H1 (cell line): ENCODE results near the gene GAST. TPM values are rescaled to one million over a fixed set of nuclear protein-coding genes. Genes with fewer than 3 reads are reported as not detected.

Experiments
- CTCF ChIA-PET: fragments of 300-600 bp; sonication (Branson Sonifier 250); formaldehyde crosslinking; loops from one replicate; lab custom pipeline; 2021; ENCODE audit not compliant: partially characterized antibody; lab: Charles Lee
- POLR2A ChIA-PET: fragments of 300-600 bp; sonication (Branson Sonifier 250); formaldehyde crosslinking; loops from one replicate; lab custom pipeline; 2021; ENCODE audit warnings: inconsistent platforms; ENCODE audit not compliant: partially characterized antibody; lab: Charles Lee
- DNase-seq, 2 experiments: peaks; one replicate each; pipeline versions ENCODE4 v3.0.0 to v3.0.0-alpha.2; 2010 to 2022; ENCODE audit warnings: low spot score in 2 of 2, low read depth in 1 of 2, mixed read lengths in 1 of 2
- FAIRE-seq: peaks from 2 replicates; lab custom pipeline; 2011; peaks lifted over from hg19 to GRCh38; lab: Jason Lieb, UNC
- H2AFZ ChIP-seq: 2 replicates; pipeline ENCODE4 v1.8.1; 2012; ENCODE audit warnings: low read length, inconsistent platforms
- H2AK5ac ChIP-seq: 2 replicates; pipeline ENCODE4 v1.6.1; 2013; ENCODE audit warnings: low read depth, low read length
- H2BK120ac ChIP-seq: replicated peaks from 2 replicates; pipeline ENCODE3; 2013; ENCODE audit warnings: low read depth, low read length, inconsistent platforms
- H2BK12ac ChIP-seq: 2 replicates; pipeline ENCODE4 v1.6.1; 2013; ENCODE audit warnings: low read depth, low read length
- H2BK15ac ChIP-seq: 2 replicates; pipeline ENCODE4 v1.6.1; 2013; ENCODE audit warnings: low read length
- H2BK20ac ChIP-seq: 2 replicates; pipeline ENCODE4 v1.6.1; 2013; ENCODE audit warnings: low read length
- H2BK5ac ChIP-seq: 2 replicates; pipeline ENCODE4 v1.6.1; 2013; ENCODE audit warnings: low read depth, low read length
- H3K14ac ChIP-seq: 2 replicates; pipeline ENCODE4 v1.6.1; 2013; ENCODE audit warnings: inconsistent platforms; ENCODE audit not compliant: insufficient read length
- H3K18ac ChIP-seq: 2 replicates; pipeline ENCODE4 v1.6.1; 2013; ENCODE audit warnings: low read length; ENCODE audit errors: extremely low read depth
- H3K23ac ChIP-seq: 2 replicates; pipeline ENCODE4 v1.6.1; 2013; ENCODE audit warnings: inconsistent platforms; ENCODE audit not compliant: insufficient read length
- H3K23me2 ChIP-seq: 2 replicates; pipeline ENCODE4 v1.6.1; 2013; ENCODE audit warnings: low read depth, low read length
- H3K27ac ChIP-seq: 2 replicates; pipeline ENCODE4 v1.6.1; 2011; ENCODE audit warnings: low read depth, low read length, inconsistent platforms
- H3K27me3 ChIP-seq, 4 experiments: replicated peaks in 1 of 4; 1 replicate in 1 of 4; 2 replicates in 3 of 4; pipeline versions ENCODE4 v1.6.1 to v1.8.1; 2011 to 2013; ENCODE audit warnings: low read length in 3 of 4, mild to moderate bottlenecking in 3 of 4, inconsistent platforms in 2 of 4, mixed read lengths in 2 of 4, moderate library complexity in 1 of 4; ENCODE audit not compliant: control insufficient read depth in 3 of 4, insufficient read depth in 3 of 4; ENCODE audit errors: extremely low read depth in 1 of 4
- H3K36me3 ChIP-seq, 4 experiments: 2 replicates each; pipeline versions ENCODE4 v1.6.1 to v1.8.1; 2011 to 2013; ENCODE audit warnings: mild to moderate bottlenecking in 4 of 4, low read length in 3 of 4, moderate library complexity in 2 of 4, control low read depth in 1 of 4, inconsistent platforms in 1 of 4; ENCODE audit not compliant: insufficient read depth in 4 of 4, control insufficient read depth in 2 of 4
- H3K4ac ChIP-seq: replicated peaks from 2 replicates; pipeline ENCODE3; 2013; ENCODE audit warnings: low read length, low read depth, mixed read lengths, inconsistent platforms; ENCODE audit not compliant: insufficient read length
- H3K4me1 ChIP-seq, 4 experiments: replicated peaks in 1 of 4; 1 replicate in 1 of 4; 2 replicates in 3 of 4; pipeline versions ENCODE4 v1.6.1 to v1.8.1; 2011 to 2013; ENCODE audit warnings: low read length in 3 of 4, inconsistent platforms in 2 of 4, mixed read lengths in 1 of 4; ENCODE audit not compliant: insufficient read depth in 4 of 4, control insufficient read depth in 3 of 4
- H3K4me2 ChIP-seq, 2 experiments: 2 replicates each; pipeline versions ENCODE4 v1.6.1 to v1.8.1; 2011 to 2013; ENCODE audit warnings: low read depth in 2 of 2, low read length in 2 of 2, control low read depth in 1 of 2, inconsistent platforms in 1 of 2, mild to moderate bottlenecking in 1 of 2; ENCODE audit not compliant: insufficient read depth in 1 of 2
- H3K4me3 ChIP-seq, 4 experiments: fragments of 200-600, 300-600 bp in 1 of 4; sonication (generic), shearing (Covaris generic), sonication (Bioruptor Twin) in 1 of 4; 2 replicates each; pipeline versions ENCODE4 v1.5.1 to v1.8.1; 2011 to 2016; ENCODE audit warnings: low read length in 4 of 4, low read depth in 3 of 4, control low read depth in 2 of 4, inconsistent platforms in 2 of 4, mild to moderate bottlenecking in 2 of 4, mixed read lengths in 1 of 4, moderate library complexity in 1 of 4; ENCODE audit not compliant: insufficient read depth in 2 of 4; ENCODE audit errors: extremely low read depth in 1 of 4
- H3K56ac ChIP-seq: replicated peaks from 2 replicates; pipeline ENCODE3; 2013; ENCODE audit warnings: low read depth, mild to moderate bottlenecking, mixed read lengths, low read length, inconsistent platforms; ENCODE audit not compliant: insufficient read length
- H3K79me1 ChIP-seq: 2 replicates; pipeline ENCODE4 v1.6.1; 2013; ENCODE audit warnings: low read depth, low read length, control low read depth
- H3K79me2 ChIP-seq, 2 experiments: 2 replicates each; pipeline versions ENCODE4 v1.6.1 to v1.8.1; 2012 to 2013; ENCODE audit warnings: low read length in 2 of 2, mild to moderate bottlenecking in 2 of 2, inconsistent platforms in 1 of 2; ENCODE audit not compliant: insufficient read depth in 2 of 2, control insufficient read depth in 1 of 2
- H3K9ac ChIP-seq, 4 experiments: replicated peaks in 1 of 4; 1 replicate in 1 of 4; 2 replicates in 3 of 4; pipeline versions ENCODE4 v1.6.1 to v1.8.1; 2011 to 2013; ENCODE audit warnings: low read depth in 3 of 4, low read length in 3 of 4, control low read depth in 2 of 4, mild to moderate bottlenecking in 2 of 4, moderate library complexity in 2 of 4, inconsistent platforms in 1 of 4; ENCODE audit errors: extremely low read depth in 1 of 4
- H3K9me3 ChIP-seq, 2 experiments: 2 replicates each; pipeline versions ENCODE4 v1.6.1 to v1.8.1; 2012 to 2013; ENCODE audit warnings: mild to moderate bottlenecking in 2 of 2, moderate library complexity in 2 of 2, control low read depth in 1 of 2, inconsistent platforms in 1 of 2, low read depth in 1 of 2, low read length in 1 of 2, mixed read lengths in 1 of 2; ENCODE audit not compliant: insufficient read depth in 2 of 2
- H4K20me1 ChIP-seq, 2 experiments: replicated peaks in 1 of 2; 2 replicates each; pipeline versions ENCODE3 to v1.8.1; 2011 to 2013; ENCODE audit warnings: inconsistent platforms in 2 of 2, low read length in 2 of 2, mild to moderate bottlenecking in 1 of 2; ENCODE audit not compliant: insufficient read depth in 2 of 2, control insufficient read depth in 1 of 2
- H4K5ac ChIP-seq: 2 replicates; pipeline ENCODE4 v1.6.1; 2013; ENCODE audit warnings: low read length, low read depth, mixed read lengths, inconsistent platforms; ENCODE audit not compliant: insufficient read length
- H4K8ac ChIP-seq: 2 replicates; pipeline ENCODE4 v1.8.0; 2013; ENCODE audit warnings: mild to moderate bottlenecking, moderate library complexity, low read length, inconsistent platforms; ENCODE audit not compliant: insufficient read depth; ENCODE audit errors: extremely low read depth
- H4K91ac ChIP-seq: replicated peaks from 2 replicates; pipeline ENCODE3; 2013; ENCODE audit warnings: low read length, mixed read lengths, inconsistent platforms; ENCODE audit not compliant: insufficient read length
- CBX8 ChIP-seq: fragments of 300-800, 300-1000 bp; sonication (generic); IDR thresholded peaks from 2 replicates; pipeline ENCODE4 v1.7.1; 2016; ENCODE audit warnings: low read depth, low read length, borderline replicate concordance
- POLR2A ChIP-seq, 2 experiments: IDR thresholded peaks; 1 replicate in 1 of 2; 2 replicates in 1 of 2; pipeline ENCODE4 v1.6.1; 2011; ENCODE audit warnings: low read depth in 2 of 2, low read length in 2 of 2, mild to moderate bottlenecking in 2 of 2; ENCODE audit errors: control extremely low read depth in 1 of 2
- POLR2AphosphoS5 ChIP-seq: IDR thresholded peaks from 2 replicates; pipeline ENCODE4 v1.6.1; 2011; ENCODE audit warnings: low read depth, low read length
- POU5F1 ChIP-seq: IDR thresholded peaks from 2 replicates; pipeline ENCODE4 v1.6.1; 2011; ENCODE audit warnings: low read depth, mild to moderate bottlenecking, low read length, moderate library complexity
- SP1 ChIP-seq: IDR thresholded peaks from 2 replicates; pipeline ENCODE4 v1.6.1; 2011; ENCODE audit warnings: low read depth, low read length
- WGBS, 2 experiments: shearing (Covaris generic) in 1 of 2; methylation state at CpG; one replicate each; pipeline versions ENCODE4 v1.1.6 to v1.1.7; 2013 to 2015; ENCODE audit warnings: low lambda C conversion rate in 2 of 2, mixed read lengths in 2 of 2, inconsistent platforms in 1 of 2, low coverage in 1 of 2, missing lambda C conversion rate in 1 of 2; ENCODE audit not compliant: insufficient replicate concordance in 2 of 2, insufficient coverage in 1 of 2, insufficient read length in 1 of 2; ENCODE audit errors: extremely low coverage in 1 of 2, missing lambda C conversion rate in 1 of 2; 5-methylcytosine and 5-hydroxymethylcytosine counted together
- polyA plus RNA-seq, 7 experiments: library from polyadenylated mRNA; depleted of rRNA in 3 of 7; stranded (reverse) in 5 of 7; unstranded in 2 of 7; fragments of >200 nt in 5 of 7; fragments of 200-250 nt in 2 of 7; gene quantifications; 1 replicate in 5 of 7; 2 replicates in 1 of 7; 4 replicates in 1 of 7; pipeline versions ENCODE4 v1.2.1 to v1.2.3, GENCODE V29; 2011 to 2013; ENCODE audit warnings: missing spikeins in 2 of 7, mixed read lengths in 2 of 7
- total RNA-seq: library from RNA; stranded (reverse); fragmentation: NEBNext Ultra II Directional; extraction: Animal tissue kit (Norgen Biotek cat#: 25700); gene quantifications from 2 replicates; pipeline ENCODE4 v1.2.1, GENCODE V29; 2021

Gene GAST
- total and polyA plus RNA-seq, 2 of the 8 experiments (the other 6 are each of a cell fraction or from before 2014, with no cell fraction given), result not detected

GRCh38 chr17:41692722-41693521 is 19.2 kb upstream of the GAST start:
- H3K27ac ChIP-seq, result no peak overlapping the region
- peak; percentile 53 to 69 for TF ChIP-seq POLR2A (IDR thresholded peaks at IDR 0.05; ENCODE audit: control extremely low read depth in 1 of 2, low read depth in 2 of 2, low read length in 2 of 2)
- TF ChIP-seq POU5F1, result no peak
- peak; percentile 48; the same call in 1 of the 2 replicates for TF ChIP-seq POLR2AphosphoS5
- no peak for TF ChIP-seq CBX8
- TF ChIP-seq SP1, result no peak
- no peak overlapping the region for H2AK5ac ChIP-seq

More at GRCh38 chr17:41692722-41693521, 19.2 kb upstream of the GAST start:
- Histone ChIP-seq H2BK12ac (no peak overlapping the region), H4K20me1 (peaks cover 10 to 20% of the 10 kb centered on the region in 2 experiments), H3K9me3 (no peaks in the 10 kb centered on the region), H3K79me1 (no peaks in the 10 kb centered on the region), H2BK15ac (no peak overlapping the region), H2BK20ac (no peak overlapping the region), H3K18ac (no peak overlapping the region), H4K8ac (no peak overlapping the region), H3K4me2 (no peak overlapping the region), H4K91ac (no peak overlapping the region), H3K56ac (no peak overlapping the region), H3K9ac (no peak overlapping the region), H3K14ac (no peak overlapping the region), H2BK120ac (no peak overlapping the region), H3K4ac (no peak overlapping the region), H3K79me2 (peaks cover 0 to 16% of the 10 kb centered on the region in 2 experiments; a peak in 3 of 4 replicates), H3K23me2 (peaks cover 7% of the 10 kb centered on the region), H2BK5ac (no peak overlapping the region), H3K36me3 (peaks cover 27 to 50% (median 43%) of the 10 kb centered on the region in 4 experiments), H2AFZ (no peak overlapping the region), H3K4me1 (peaks cover 0 to 3% (median 2%) of the 10 kb centered on the region in 4 experiments; a peak in 4 of 7 replicates), H3K4me3 (no peak overlapping the region), H4K5ac (no peak overlapping the region), H3K23ac (no peak overlapping the region), H3K27me3 (no peaks in the 10 kb centered on the region)
- CTCF ChIA-PET, result interaction anchor here (0.6 to 1.5 kb wide), 7 partner anchors 9 to 920 kb away, joined by 3 to 4 read pairs (median 3); partner anchors contain the start of gene GAST
- DNase-seq, result no peak
- WGBS, 2 experiments, result 92% methylated on average over 11 of the region's 11 CpGs; no CpG with 5 or more reads in 1 of the 2 experiments
- POLR2A ChIA-PET, result interaction anchor here (0.6 to 9.3 kb wide), 17 partner anchors 14 to 1004 kb away, joined by 3 to 378 read pairs (median 4); partner anchors contain the start of genes FKBP10, GAST, HAP1 and JUP
- FAIRE-seq, result no peak
